NT2/D1 (cell line): ENCODE results near the gene AP4M1.
"Not testable (repeated sequence)": the region's sequence is repeated elsewhere in the genome, so short reads cannot be mapped to it uniquely, and the experiment has no call there.

ENCODE experiments used
- DNase-seq: peaks from one replicate; pipeline ENCODE4 v3.0.0-alpha.2; 2011; ENCODE audit warnings: low read depth, low spot score
- H3K27me3 ChIP-seq: 2 replicates; pipeline ENCODE4 v1.6.0; 2011; ENCODE audit warnings: mild to moderate bottlenecking; ENCODE audit not compliant: insufficient read length, insufficient read depth
- H3K36me3 ChIP-seq: 2 replicates; pipeline ENCODE4 v1.6.1; 2011; ENCODE audit warnings: mild to moderate bottlenecking, low read length, mixed read lengths; ENCODE audit not compliant: insufficient read depth, insufficient read length
- H3K4me1 ChIP-seq: 2 replicates; pipeline ENCODE4 v1.5.1; 2011; ENCODE audit not compliant: insufficient read depth, insufficient read length
- H3K4me3 ChIP-seq: 2 replicates; pipeline ENCODE4 v1.5.1; 2011; ENCODE audit warnings: low read depth; ENCODE audit not compliant: insufficient read length
- H3K9ac ChIP-seq: 2 replicates; pipeline ENCODE4 v1.6.0; 2011; ENCODE audit warnings: low read depth; ENCODE audit not compliant: insufficient read length
- H3K9me3 ChIP-seq: 2 replicates; pipeline ENCODE4 v1.5.1; 2011; ENCODE audit warnings: mild to moderate bottlenecking, low read length; ENCODE audit not compliant: insufficient read depth
- SUZ12 ChIP-seq: IDR thresholded peaks from 2 replicates; pipeline ENCODE4 v1.6.1; 2011; ENCODE audit not compliant: insufficient read length, insufficient read depth; ENCODE audit errors: extremely low read depth
- YY1 ChIP-seq: IDR thresholded peaks from 2 replicates; pipeline ENCODE4 v1.6.1; 2011; ENCODE audit not compliant: insufficient read length, insufficient read depth
- ZNF274 ChIP-seq: IDR thresholded peaks from 2 replicates; pipeline ENCODE4 v1.6.1; 2011; ENCODE audit warnings: mild to moderate bottlenecking, low read depth, low read length

The AP4M1 gene

GRCh38 chr7:100137851-100138760 lies 36.7 kb downstream of the AP4M1 start:
- Histone ChIP-seq H3K4me1 (no peaks in the 10 kb centered on the region), H3K9me3 (no peaks in the 10 kb centered on the region), H3K27me3 (no peaks in the 10 kb centered on the region), H3K36me3 (no peaks in the 10 kb centered on the region), H3K9ac (no peak overlapping the region), H3K4me3 (no peak overlapping the region)
- no peak for TF ChIP-seq ZNF274
- no peak for TF ChIP-seq YY1
- no peak for TF ChIP-seq SUZ12
- DNase-seq, result no peak

- no peak overlapping the region for H3K4me3 ChIP-seq
- TF ChIP-seq ZNF274 (no peak), YY1 (no peak), SUZ12 (no peak)
- DNase-seq, result no peak
Observed at GRCh38 chr7:100141555-100141949, 40.1 kb downstream of the AP4M1 start.

GRCh38 chr7:100142461-100142860 lies 41.0 kb downstream of the AP4M1 start:
- no peaks in the 10 kb centered on the region for H3K4me1 ChIP-seq

More at GRCh38 chr7:100141555-100141949, 40.1 kb downstream of the AP4M1 start:
- no peaks in the 10 kb centered on the region for H3K9me3 ChIP-seq
- H3K27me3 ChIP-seq, result no peaks in the 10 kb centered on the region
- H3K9ac ChIP-seq, result no peak overlapping the region
- no peaks in the 10 kb centered on the region for H3K36me3 ChIP-seq
- no peaks in the 10 kb centered on the region for H3K4me1 ChIP-seq

GRCh38 chr7:100146350-100146749 lies 44.9 kb downstream of the AP4M1 start:
- H3K4me3 ChIP-seq, H3K27me3 ChIP-seq, H3K4me1 ChIP-seq, H3K9me3 ChIP-seq, H3K9ac ChIP-seq, DNase-seq, H3K36me3 ChIP-seq: not testable (repeated sequence)

More at GRCh38 chr7:100142461-100142860, 41.0 kb downstream of the AP4M1 start:
- DNase-seq, result no peak
- no peak overlapping the region for H3K4me3 ChIP-seq
- H3K27me3 ChIP-seq, result no peaks in the 10 kb centered on the region
- no peaks in the 10 kb centered on the region for H3K9me3 ChIP-seq
- H3K9ac ChIP-seq, result no peak overlapping the region
- TF ChIP-seq SUZ12 (no peak), YY1 (no peak), ZNF274 (no peak)
- no peaks in the 10 kb centered on the region for H3K36me3 ChIP-seq

- DNase-seq, result no peak
- H3K9me3 ChIP-seq, result no peaks in the 10 kb centered on the region
- no peaks in the 10 kb centered on the region for H3K4me1 ChIP-seq
- no peak overlapping the region for H3K4me3 ChIP-seq
- H3K36me3 ChIP-seq, result peaks cover 6% of the 10 kb centered on the region
- no peak overlapping the region for H3K9ac ChIP-seq
- no peak for TF ChIP-seq ZNF274
- no peak for TF ChIP-seq YY1
- no peaks in the 10 kb centered on the region for H3K27me3 ChIP-seq
Observed at GRCh38 chr7:100147278-100147677, 45.8 kb downstream of the AP4M1 start.

- TF ChIP-seq ZNF274 (no peak), SUZ12 (no peak), YY1 (no peak)
- DNase-seq, result no peak
- peaks cover 12% of the 10 kb centered on the region for H3K36me3 ChIP-seq
- H3K9me3 ChIP-seq, result no peaks in the 10 kb centered on the region
- H3K4me1 ChIP-seq, result no peaks in the 10 kb centered on the region
- H3K4me3 ChIP-seq, result no peak overlapping the region
- H3K9ac ChIP-seq, result peak overlapping the region; percentile 56
- H3K27me3 ChIP-seq, result no peaks in the 10 kb centered on the region
Observed at GRCh38 chr7:100148225-100148558, 46.7 kb downstream of the AP4M1 start.

GRCh38 chr7:100148559-100149328 lies 47.3 kb downstream of the AP4M1 start, which contains the start of gene LAMTOR4:
Gene LAMTOR4 (plus strand): TSS chr7:100148918. CDS start chr7:100148973, 55 bp downstream.
- Histone ChIP-seq H3K4me3 (peak within 1 kb of the TSS; percentile 93), H3K27me3 (no peaks in the 10 kb centered on the region), H3K9me3 (no peaks in the 10 kb centered on the region), H3K36me3 (peaks cover 18% of the 10 kb centered on the region), H3K9ac (peak within 1 kb of the TSS; percentile 92), H3K4me1 (no peaks in the 10 kb centered on the region)
- TF ChIP-seq ZNF274, result no peak
- TF ChIP-seq SUZ12, result no peak
- TF ChIP-seq YY1, result no peak
- peak; percentile 99 for DNase-seq
